Glutamatergic neuron (in vitro differentiated cells): ENCODE measurements around the gene KRT15. TPM values are rescaled to one million over a fixed set of nuclear protein-coding genes. Genes with fewer than 3 reads are reported as not detected.

Experiments used
- DNase-seq: peaks from one replicate; pipeline ENCODE4 v3.0.0; 2022
- H3K27ac Mint-ChIP-seq: one replicate; pipeline ENCODE4 v1.8.0; 2020; ENCODE audit warnings: mild to moderate bottlenecking, mixed read lengths, inconsistent platforms; ENCODE audit not compliant: unreplicated experiment
- H3K27me3 Mint-ChIP-seq: one replicate; pipeline ENCODE4 v1.8.0; 2020; ENCODE audit warnings: mild to moderate bottlenecking, moderate library complexity, mixed read lengths, inconsistent platforms; ENCODE audit not compliant: unreplicated experiment
- H3K36me3 Mint-ChIP-seq: one replicate; pipeline ENCODE4 v1.8.0; 2020; ENCODE audit warnings: mild to moderate bottlenecking, mixed read lengths, inconsistent platforms; ENCODE audit not compliant: unreplicated experiment
- H3K4me1 Mint-ChIP-seq: one replicate; pipeline ENCODE4 v1.8.0; 2020; ENCODE audit warnings: mild to moderate bottlenecking, low read depth, mixed read lengths, inconsistent platforms; ENCODE audit not compliant: unreplicated experiment
- H3K4me3 Mint-ChIP-seq: one replicate; pipeline ENCODE4 v1.8.0; 2020; ENCODE audit warnings: mild to moderate bottlenecking, mixed read lengths, inconsistent platforms; ENCODE audit not compliant: unreplicated experiment
- H3K9me3 Mint-ChIP-seq: one replicate; pipeline ENCODE4 v1.8.0; 2020; ENCODE audit warnings: mild to moderate bottlenecking, moderate library complexity, mixed read lengths, inconsistent platforms; ENCODE audit not compliant: unreplicated experiment
- total RNA-seq: library from RNA; stranded (reverse); fragmentation: NEBNext Ultra II Directional; extraction: Animal tissue kit (Norgen Biotek cat#: 25700); gene quantifications from one replicate; pipeline ENCODE4 v1.2.1, GENCODE V29; 2021; ENCODE audit not compliant: unreplicated experiment
- TF ChIP-seq, protein P1 (sequence below): fragments of 200-600 bp; sonication (generic); IDR thresholded peaks from one replicate; pipeline ENCODE4 v1.5.0; 2021; ENCODE audit not compliant: partially characterized antibody, unreplicated experiment

The KRT15 gene
- total RNA-seq, 1 donor from 2014 or later = not detected

DNA sequence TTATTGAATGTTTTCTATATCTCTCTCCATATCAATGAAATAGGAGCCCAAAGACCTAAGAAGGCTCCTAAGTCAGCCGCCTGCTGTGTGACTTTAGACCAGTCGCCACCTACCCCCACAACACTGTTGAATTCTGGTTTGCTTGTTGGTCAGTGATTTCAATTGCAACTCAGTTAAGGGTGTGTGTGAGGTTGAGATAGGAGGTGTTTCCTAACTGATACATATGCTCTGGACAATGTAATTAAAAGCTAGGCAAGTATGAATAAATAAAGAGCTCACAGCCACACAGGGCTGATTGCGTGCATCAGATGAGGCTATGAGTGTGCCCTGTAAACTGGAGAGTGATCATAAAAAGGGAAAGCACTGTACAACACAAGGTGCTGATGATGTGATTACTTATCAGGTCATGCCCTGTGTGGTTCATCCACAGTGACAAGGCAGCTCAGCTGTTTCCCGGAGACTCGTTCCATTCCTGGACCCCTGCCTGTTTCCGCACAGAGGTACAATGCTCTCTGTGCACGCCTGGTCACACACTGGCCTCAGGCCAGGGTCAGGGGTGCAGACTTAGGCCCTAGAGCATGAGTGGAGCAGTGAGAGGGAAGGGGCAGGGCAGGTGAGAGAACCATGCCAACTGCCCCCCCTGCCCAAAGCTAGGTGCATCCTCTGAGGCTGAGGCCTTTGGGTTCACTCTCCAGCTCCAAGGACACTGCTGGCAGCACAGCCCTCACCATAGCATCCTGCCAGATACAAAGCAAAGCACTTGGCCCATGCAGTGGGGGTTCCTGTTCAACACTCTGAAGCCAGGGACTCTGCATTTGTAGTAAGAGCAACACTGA is 34.5 kb downstream of the KRT15 start:
- H3K27me3 Mint-ChIP-seq = peaks cover 5% of the 10 kb centered on the region
- H3K36me3 Mint-ChIP-seq = no peaks in the 10 kb centered on the region
- no peak for DNase-seq
- no peak overlapping the region for H3K27ac Mint-ChIP-seq
- no peaks in the 10 kb centered on the region for H3K4me1 Mint-ChIP-seq
- TF ChIP-seq, protein P1, sequence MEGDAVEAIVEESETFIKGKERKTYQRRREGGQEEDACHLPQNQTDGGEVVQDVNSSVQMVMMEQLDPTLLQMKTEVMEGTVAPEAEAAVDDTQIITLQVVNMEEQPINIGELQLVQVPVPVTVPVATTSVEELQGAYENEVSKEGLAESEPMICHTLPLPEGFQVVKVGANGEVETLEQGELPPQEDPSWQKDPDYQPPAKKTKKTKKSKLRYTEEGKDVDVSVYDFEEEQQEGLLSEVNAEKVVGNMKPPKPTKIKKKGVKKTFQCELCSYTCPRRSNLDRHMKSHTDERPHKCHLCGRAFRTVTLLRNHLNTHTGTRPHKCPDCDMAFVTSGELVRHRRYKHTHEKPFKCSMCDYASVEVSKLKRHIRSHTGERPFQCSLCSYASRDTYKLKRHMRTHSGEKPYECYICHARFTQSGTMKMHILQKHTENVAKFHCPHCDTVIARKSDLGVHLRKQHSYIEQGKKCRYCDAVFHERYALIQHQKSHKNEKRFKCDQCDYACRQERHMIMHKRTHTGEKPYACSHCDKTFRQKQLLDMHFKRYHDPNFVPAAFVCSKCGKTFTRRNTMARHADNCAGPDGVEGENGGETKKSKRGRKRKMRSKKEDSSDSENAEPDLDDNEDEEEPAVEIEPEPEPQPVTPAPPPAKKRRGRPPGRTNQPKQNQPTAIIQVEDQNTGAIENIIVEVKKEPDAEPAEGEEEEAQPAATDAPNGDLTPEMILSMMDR = no peak
- H3K4me3 Mint-ChIP-seq = no peak overlapping the region
- no peaks in the 10 kb centered on the region for H3K9me3 Mint-ChIP-seq

DNA sequence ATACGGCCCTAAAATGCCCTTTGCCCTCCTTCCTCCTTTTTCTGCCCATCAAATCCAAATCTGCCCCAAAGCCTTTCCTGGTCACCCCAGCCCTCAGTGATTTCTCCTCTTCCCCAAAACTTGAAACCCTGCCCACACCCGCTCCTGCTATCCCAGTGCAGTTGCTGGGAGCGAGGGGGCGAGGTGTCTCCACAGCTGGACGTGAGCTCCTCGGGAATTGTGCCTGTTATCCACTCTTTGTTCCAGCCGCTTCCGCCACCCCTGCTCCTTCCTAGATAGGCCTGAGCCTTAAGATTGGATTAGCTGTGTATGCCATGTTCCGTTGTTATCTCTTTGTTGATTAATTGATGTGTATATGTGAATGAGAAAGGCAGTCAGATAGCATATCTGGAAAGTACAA is 35.2 kb downstream of the KRT15 start:
- no peak overlapping the region for H3K27ac Mint-ChIP-seq
- DNase-seq = no peak

DNA sequence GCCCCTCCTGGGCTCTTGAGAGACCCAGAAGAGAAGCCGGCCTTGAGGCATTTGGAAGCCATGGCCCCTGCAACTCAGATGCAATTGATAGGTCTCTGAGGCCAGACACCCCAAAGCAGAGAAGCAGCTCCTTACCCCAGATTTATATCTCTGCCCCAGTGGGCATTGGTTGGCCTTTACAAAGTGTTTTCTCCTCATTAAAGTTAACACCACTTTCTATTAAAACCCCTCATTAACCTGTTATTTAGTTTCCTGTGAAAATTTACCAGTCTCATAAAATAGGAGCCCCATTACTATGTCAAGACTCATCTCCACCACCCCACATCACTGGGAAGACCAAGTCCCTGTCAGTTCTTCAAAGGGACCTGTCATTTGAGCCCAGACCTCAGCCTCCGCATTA is 37.7 kb downstream of the KRT15 start, which contains the start of gene KRT35:
Gene KRT35 (minus strand): TSS at position 116 of the 400 bp plus-strand sequence. CDS start 54 bp downstream, at position 62.
- H3K9me3 Mint-ChIP-seq = no peaks in the 10 kb centered on the region
- TF ChIP-seq, protein P1 = no peak
- DNase-seq = no peak
- no peak within 1 kb of the TSS for H3K4me3 Mint-ChIP-seq
- no peak within 1 kb of the TSS for H3K27ac Mint-ChIP-seq
- no peaks in the 10 kb centered on the region for H3K36me3 Mint-ChIP-seq
- H3K4me1 Mint-ChIP-seq = no peaks in the 10 kb centered on the region
- peaks cover 2% of the 10 kb centered on the region for H3K27me3 Mint-ChIP-seq

More for the DNA sequence above, 35.2 kb downstream of the KRT15 start:
- peaks cover 5% of the 10 kb centered on the region for H3K27me3 Mint-ChIP-seq
- TF ChIP-seq, protein P1 = no peak
- H3K9me3 Mint-ChIP-seq = no peaks in the 10 kb centered on the region
- H3K4me1 Mint-ChIP-seq = no peaks in the 10 kb centered on the region
- H3K36me3 Mint-ChIP-seq = no peaks in the 10 kb centered on the region
- no peak overlapping the region for H3K4me3 Mint-ChIP-seq

DNA sequence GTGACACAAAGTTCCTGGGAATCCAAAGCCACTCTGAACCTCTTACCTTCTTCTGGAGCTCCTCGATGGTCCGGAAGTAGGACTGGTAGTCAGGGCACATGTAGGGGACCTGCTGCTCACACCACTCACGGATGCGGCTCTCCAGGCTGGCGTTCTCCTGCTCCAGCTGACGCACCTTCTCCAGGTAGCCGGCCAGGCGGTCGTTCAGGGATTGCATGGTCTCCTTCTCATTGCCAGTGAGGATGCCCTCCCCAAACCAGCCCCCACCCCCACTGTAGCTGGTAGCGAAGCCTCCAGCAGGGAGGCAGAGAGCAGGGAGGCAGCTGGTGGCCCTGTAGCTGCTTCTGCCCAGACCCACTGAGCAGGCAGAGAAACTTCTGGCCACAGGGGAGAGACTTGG is 38.1 kb downstream of the KRT15 start:
- TF ChIP-seq, protein P1 = no peak
- no peaks in the 10 kb centered on the region for H3K36me3 Mint-ChIP-seq
- peaks cover 2% of the 10 kb centered on the region for H3K27me3 Mint-ChIP-seq
- H3K9me3 Mint-ChIP-seq = no peaks in the 10 kb centered on the region
- DNase-seq = no peak
- no peak overlapping the region for H3K27ac Mint-ChIP-seq
- no peak overlapping the region for H3K4me3 Mint-ChIP-seq
- H3K4me1 Mint-ChIP-seq = no peaks in the 10 kb centered on the region

DNA sequence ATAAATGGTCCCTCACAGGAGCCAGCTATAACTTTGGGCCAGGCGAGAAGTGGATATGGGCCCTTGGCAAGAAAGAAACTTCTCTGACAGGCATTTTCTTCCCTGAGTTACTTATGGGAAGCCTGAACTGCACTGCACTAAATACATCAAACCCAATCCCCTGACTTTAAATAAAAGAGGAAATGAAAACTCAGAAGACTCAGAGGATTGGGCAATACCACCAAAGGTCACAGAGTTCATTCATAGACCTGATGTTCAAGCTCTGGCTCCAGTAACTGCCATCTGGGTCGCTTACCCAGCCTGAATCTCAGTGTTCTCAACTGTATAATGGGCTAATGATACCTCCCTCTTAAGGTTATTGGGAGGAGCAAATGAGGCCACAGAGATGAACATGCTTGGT is 38.6 kb downstream of the KRT15 start:
- no peaks in the 10 kb centered on the region for H3K36me3 Mint-ChIP-seq
- no peaks in the 10 kb centered on the region for H3K4me1 Mint-ChIP-seq
- H3K9me3 Mint-ChIP-seq = no peaks in the 10 kb centered on the region
- TF ChIP-seq, protein P1 = no peak
- peaks cover 2% of the 10 kb centered on the region for H3K27me3 Mint-ChIP-seq
- no peak for DNase-seq
- no peak overlapping the region for H3K27ac Mint-ChIP-seq
- H3K4me3 Mint-ChIP-seq = no peak overlapping the region
